NCI-H2081 treated with DMSO at 0.1 percent for 48 hours (cell line): ENCODE data around the gene RBM7.

Experiments
- DNase-seq: peaks from one replicate; lab custom pipeline; 2025; lab: John Stamatoyannopoulos, UW

The RBM7 gene

GRCh38 chr11:114400216-114400914, at the start of gene RBM7, which contains the start of gene C11orf71:
Gene RBM7 (plus strand): TSS chr11:114400666. CDS start chr11:114400672, 6 bp downstream.
Gene C11orf71 (minus strand): TSS chr11:114400511. CDS start chr11:114400331, 180 bp downstream.
- DNase-seq, result peak; percentile 79

GRCh38 chr11:114353443-114353842, 47.0 kb upstream of the RBM7 start:
- no peak for DNase-seq

- no peak for DNase-seq
Measured at GRCh38 chr11:114354076-114354475, 46.4 kb upstream of the RBM7 start.

- no peak for DNase-seq
Measured at GRCh38 chr11:114358716-114359115, 41.8 kb upstream of the RBM7 start.

GRCh38 chr11:114359342-114359741, 41.1 kb upstream of the RBM7 start:
- DNase-seq, result no peak

- no peak for DNase-seq
Measured at GRCh38 chr11:114362326-114362725, 38.1 kb upstream of the RBM7 start.

GRCh38 chr11:114362958-114363357, 37.5 kb upstream of the RBM7 start:
- no peak for DNase-seq

- DNase-seq, result no peak
Measured at GRCh38 chr11:114366331-114367243, 33.9 kb upstream of the RBM7 start.

- DNase-seq, result no peak
Measured at GRCh38 chr11:114367244-114367957, 33.1 kb upstream of the RBM7 start.

GRCh38 chr11:114368918-114369680, 31.4 kb upstream of the RBM7 start:
- DNase-seq, result no peak

- DNase-seq, result no peak
Measured at GRCh38 chr11:114375052-114375451, 25.4 kb upstream of the RBM7 start.

GRCh38 chr11:114377612-114378267, 22.7 kb upstream of the RBM7 start:
- no peak for DNase-seq

- no peak for DNase-seq
Measured at GRCh38 chr11:114379394-114380069, 20.9 kb upstream of the RBM7 start.

GRCh38 chr11:114382509-114382908, 18.0 kb upstream of the RBM7 start:
- no peak for DNase-seq

- no peak for DNase-seq
Measured at GRCh38 chr11:114384487-114384886, 16.0 kb upstream of the RBM7 start.

- DNase-seq, result no peak
Measured at GRCh38 chr11:114386131-114386530, 14.3 kb upstream of the RBM7 start.

- DNase-seq, result no peak
Measured at GRCh38 chr11:114386545-114386944, 13.9 kb upstream of the RBM7 start.

- DNase-seq, result no peak
Measured at GRCh38 chr11:114392735-114393667, 7.5 kb upstream of the RBM7 start.

- no peak for DNase-seq
Measured at GRCh38 chr11:114395736-114396135, 4.7 kb upstream of the RBM7 start.
